HG03565 (cell line): ENCODE data around the gene USF2.

Experiments used
- ATAC-seq: cut with Tn5 transposase; IDR thresholded peaks from one replicate; pipeline ENCODE4 v1.9.1; 2021; ENCODE audit warnings: mild to moderate bottlenecking, moderate library complexity; ENCODE audit not compliant: unreplicated experiment

USF2 gene

DNA sequence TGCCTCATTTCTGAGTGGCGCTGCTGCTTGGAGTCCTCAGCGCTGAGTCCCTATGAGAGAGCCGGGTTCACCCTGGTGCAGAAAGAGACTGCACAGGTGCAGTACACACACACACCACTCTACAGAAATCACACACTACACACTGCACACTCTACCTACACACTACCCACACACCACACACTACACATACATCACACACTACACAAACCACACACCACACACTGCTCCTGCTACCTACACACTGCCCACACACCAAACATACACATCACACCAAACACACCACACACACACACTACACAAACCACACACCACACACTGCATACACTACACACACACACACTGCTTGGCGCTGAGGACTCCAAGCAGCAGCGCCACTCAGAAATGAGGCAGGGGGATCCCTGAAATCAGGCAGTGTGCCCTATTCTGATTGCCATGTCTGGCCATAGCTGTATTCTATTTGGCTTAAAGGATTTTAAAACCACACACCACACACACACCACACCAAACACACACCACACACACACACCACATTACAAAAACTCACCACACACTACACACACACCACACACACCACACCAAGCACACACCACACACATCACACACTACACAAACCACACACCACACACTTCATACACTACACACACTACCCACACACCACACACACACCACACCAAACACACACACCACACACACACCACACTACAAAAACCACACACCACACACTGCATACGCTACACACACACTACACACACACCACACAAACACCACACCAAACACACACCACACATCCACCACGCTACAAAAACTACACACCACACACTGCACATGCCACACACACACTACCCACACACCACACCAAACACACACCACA lies 28.1 kb downstream of the USF2 start:
- no peak for ATAC-seq

DNA sequence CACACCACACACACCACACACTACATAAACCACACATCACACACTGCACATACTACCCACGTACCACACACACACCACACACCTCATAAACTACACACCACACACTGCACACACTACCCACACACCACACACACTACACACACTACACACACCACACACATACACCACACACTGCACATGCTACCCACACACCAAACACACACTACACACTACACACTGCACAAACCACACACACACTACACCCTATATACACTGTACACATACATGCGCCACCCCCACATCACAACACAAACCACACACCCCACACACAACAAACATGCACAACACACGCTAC lies 28.7 kb downstream of the USF2 start:
- no peak for ATAC-seq

DNA sequence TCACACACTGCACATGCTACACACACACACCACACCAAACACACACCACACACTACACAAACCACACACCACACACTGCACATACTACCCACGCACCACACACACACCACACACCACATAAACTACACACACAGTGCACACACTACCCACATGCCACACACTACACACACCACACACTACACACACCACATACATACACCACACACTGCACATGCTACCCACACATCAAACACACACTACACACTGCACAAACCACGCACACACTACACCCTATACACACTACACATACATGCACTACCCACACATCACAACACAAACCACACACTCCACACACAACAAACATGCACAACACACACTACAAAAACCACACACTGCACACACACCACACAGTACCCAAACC lies 29.2 kb downstream of the USF2 start:
- ATAC-seq = no peak

DNA sequence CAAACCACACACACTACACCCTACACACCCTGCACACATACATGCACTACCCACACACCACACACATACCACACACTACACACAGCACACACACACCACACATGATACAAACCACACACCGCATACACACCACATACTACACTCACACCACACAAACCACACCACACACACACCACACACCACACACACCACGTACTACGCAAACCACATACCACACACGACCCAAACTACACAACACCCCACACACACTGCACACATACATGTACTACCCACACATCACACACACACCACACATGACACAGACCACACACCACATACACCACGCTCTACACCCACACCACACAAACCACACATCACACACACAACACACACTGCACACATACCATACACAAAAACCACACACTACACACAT lies 29.8 kb downstream of the USF2 start:
- ATAC-seq = no peak

DNA sequence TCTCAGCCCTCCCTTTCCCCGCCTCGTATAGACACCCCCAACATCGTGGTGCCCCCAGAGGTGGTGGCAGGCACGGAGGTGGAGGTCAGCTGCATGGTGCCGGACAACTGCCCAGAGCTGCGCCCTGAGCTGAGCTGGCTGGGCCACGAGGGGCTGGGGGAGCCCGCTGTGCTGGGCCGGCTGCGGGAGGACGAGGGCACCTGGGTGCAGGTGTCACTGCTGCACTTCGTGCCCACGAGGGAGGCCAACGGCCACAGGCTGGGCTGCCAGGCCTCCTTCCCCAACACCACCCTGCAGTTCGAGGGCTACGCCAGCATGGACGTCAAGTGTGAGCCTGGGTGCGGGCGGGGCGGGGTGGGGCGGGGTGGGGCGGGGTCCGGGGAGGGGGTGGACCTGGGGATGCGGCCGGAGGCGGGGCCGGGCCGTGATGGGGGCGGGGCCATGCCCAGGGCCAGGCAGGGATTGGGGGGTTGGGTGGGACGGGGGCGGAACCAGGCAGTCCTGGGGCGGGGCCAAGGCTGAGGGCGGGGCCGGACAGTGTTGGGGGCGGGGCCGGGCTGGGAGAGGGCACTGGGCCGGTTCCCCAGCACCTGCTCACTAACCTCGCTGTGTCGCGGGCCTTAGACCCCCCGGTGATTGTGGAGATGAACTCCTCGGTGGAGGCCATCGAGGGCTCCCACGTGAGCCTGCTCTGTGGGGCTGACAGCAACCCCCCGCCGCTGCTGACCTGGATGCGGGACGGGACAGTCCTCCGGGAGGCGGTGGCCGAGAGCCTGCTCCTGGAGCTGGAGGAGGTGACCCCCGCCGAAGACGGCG lies 31.0 kb downstream of the USF2 start:
- no peak for ATAC-seq

DNA sequence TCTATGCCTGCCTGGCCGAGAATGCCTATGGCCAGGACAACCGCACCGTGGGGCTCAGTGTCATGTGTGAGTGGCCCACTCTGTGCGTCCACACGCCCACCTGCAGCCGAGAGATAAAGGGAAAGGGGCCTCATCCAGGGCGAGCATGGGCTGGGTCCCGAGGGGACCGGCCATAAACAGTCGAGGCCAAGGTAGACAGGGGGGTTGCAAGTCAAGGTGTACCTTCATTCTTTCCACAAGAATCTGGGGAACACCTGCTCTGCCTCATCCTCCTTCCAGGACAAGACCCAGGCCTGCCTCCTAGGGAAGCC lies 31.5 kb downstream of the USF2 start:
- ATAC-seq = no peak

DNA sequence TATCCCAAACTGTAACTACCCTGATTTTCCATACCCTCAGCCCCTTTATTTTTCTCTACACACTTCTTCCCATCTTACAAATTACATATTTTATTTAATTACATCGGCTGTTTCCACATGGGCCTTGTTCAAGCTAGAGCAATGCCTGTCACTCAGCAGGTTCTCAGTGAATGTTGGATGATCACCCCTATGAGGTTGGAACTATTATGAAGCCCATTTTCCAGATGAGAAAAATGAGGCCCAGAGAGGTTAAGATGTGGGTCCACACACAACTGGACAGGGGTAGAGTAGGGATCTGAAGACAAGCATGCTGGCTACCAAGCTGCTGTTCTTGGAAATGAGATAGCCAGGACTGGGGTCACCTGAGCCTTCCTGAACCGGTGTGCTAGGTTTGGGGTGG lies 33.2 kb downstream of the USF2 start:
- no peak for ATAC-seq

DNA sequence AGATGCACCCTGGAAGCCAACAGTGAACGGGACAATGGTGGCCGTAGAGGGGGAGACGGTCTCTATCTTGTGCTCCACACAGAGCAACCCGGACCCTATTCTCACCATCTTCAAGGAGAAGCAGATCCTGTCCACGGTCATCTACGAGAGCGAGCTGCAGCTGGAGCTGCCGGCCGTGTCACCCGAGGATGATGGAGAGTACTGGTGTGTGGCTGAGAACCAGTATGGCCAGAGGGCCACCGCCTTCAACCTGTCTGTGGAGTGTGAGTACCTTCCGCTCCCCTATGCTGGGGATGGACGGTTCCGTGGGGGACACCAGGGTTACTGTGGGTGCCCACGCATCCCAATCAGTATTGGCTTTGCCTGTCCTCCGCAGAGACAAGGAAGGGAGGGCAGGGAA lies 33.7 kb downstream of the USF2 start:
- ATAC-seq = no peak

DNA sequence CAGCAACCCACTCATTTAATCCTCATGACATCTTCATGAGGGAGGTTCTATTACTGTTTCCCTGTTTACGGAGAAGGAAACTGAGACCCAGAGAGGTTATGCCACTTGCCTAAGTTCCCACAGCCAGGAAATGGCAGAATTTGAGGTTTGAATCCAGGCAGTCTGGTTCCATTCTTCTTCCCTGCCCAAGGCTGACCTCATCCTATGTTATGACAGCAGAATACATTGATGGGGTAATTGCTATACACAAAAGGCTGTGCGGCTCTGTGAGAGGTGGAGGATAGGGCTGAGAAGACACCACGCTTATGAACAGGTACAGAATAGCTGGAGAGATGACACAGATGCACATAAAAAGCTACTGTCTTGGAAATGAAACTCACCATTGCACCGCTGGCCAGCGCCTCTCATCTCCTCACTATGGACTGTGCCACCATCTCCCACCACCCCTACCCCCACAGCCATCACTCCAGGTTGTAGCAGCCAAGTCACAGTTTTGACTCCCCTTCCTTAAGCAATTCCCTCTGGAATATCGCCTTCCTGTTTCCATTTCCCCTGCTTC lies 34.7 kb downstream of the USF2 start:
- ATAC-seq = no peak

DNA sequence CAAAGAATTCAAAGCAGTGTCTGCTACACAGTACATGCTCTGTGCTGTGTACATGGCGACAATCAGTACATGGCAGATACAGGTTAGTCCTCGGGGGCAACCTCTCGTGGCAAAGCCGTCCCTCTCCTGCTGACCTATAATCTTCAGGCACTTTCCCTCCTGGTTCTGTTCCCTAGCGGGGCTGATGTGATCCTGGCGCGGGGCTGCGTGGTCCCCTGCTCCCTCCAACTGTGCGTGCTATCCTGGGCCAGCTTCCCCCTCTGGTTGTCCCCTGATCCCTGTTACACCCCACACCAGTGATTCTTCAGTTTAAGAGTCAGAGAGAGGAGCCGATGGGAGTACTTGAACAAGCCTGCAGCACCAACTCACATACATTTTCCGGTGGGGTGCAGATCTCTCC lies 35.3 kb downstream of the USF2 start:
- ATAC-seq = no peak

DNA sequence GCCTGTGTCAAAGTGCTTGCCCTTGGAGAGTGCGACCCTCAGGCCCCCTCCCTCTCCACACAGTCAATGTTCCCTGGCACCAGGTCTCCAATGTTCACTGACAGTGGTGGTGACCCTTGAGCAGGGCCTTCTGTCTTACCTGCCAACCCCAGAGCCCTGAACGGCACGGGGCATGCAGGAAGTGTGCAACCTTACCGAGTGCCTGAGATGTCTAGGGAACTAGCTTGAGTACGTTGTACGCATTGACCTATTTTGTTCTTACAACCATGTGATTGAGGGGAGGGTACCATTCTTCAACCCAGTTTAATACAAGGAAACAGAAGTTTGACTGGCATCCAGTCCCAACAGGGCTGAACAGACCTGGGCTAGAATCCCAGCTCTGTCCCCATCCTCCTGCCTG lies 36.4 kb downstream of the USF2 start:
- ATAC-seq = no peak

DNA sequence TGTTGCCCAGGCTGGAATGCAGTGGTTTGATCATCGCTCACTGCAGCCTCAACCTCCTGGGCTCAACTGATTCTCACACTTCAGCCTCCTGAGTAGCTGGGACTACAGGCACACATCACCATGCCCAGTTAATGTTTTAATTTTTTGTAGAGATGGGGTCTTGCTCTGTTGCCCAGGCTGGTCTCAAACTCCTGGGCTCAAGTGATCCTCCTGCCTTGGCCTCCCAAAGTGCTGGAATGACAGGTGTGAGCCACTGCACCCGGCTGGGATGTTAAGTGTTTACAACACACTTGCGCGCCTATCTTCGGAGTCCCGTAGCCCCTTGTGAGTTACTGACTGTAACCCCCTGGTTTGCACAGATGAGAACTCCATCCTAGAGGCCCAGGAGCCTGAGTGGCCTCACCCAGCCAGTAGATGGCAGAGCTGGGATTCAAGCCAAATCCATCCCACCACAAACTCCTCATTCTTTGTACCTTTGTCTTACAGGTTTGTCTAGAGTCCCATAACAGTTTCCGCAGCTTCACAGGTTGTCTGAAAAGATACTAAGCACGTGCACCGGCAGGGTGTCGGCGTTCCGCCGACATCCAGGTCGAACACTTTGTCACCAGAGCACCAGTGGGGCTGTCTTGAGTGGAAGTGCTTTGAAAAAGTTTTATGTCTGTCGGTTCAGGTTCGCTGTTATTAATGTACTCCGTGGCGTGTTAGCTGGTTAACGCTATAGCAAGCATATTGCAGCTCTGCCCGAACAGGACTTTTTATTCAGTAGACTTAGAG lies 37.9 kb downstream of the USF2 start:
- ATAC-seq = no peak

DNA sequence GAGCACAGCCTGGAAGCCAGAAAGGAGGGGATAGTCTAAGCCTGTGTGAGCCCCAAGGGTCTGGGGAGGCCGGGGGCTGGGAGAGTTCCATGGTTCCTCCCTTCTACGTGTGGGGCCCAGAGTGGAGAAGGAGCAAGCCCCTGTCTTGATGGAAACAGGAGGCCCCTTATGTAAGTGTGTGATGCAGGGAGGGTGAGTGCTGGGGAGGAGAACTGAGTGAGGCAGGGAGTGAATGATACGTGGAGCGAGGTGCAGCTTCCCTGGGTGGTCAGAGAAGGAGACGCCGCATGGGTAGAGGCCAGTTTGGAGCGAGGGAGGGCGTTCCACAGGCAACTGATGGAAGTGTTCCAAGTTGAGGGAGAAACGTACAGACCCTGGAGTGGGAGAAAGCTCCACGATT lies 39.2 kb downstream of the USF2 start:
- no peak for ATAC-seq

DNA sequence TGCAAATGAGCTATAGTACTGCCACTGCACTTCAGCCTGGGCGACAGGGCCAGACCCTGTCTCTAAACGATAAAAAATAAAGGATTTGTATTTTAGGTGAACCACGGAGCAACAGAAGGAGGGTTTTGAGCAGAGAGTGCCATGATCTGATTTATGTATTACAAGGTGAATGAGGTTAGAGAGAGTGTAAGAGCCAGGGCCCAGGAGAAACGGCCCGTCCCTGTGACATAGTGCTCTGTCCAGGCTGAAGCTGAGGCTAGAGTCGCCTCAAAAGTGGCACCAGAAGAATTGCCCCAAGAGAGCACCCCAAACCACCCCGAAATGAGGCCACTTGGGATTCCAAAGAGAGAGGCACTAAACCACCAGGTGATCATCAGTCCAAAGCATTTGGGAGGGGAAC lies 40.1 kb downstream of the USF2 start:
- no peak for ATAC-seq

DNA sequence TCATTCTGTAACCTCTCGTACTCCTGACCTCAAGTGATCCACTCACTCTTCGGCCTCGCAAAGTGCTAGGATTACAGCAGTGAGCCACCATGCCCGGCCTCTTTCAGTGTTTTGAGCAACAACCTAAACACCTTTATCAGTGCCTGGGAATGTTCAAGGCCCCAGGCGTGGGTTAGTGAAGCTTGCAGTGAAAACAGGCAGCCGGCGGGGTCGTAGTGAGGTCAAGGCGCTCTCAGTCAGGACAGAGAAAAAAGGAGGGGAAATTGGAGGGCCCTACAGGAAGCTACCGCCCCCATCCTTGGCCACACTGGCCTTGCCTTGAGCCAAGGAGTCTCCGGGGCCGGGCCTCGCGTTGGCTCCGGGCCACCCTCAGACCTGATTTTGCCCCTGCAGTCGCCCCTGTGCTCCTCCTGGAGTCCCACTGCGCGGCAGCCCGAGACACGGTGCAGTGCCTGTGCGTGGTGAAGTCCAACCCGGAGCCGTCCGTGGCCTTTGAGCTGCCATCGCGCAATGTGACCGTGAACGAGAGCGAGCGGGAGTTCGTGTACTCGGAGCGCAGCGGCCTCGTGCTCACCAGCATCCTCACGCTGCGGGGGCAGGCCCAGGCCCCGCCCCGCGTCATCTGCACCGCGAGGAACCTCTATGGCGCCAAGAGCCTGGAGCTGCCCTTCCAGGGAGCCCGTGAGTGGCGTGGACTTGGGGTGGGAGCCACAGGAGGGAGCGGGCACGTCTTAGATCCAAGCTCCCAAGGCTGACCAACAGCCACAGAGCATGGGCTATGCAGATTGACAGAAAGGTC lies 40.9 kb downstream of the USF2 start:
- ATAC-seq = no peak

DNA sequence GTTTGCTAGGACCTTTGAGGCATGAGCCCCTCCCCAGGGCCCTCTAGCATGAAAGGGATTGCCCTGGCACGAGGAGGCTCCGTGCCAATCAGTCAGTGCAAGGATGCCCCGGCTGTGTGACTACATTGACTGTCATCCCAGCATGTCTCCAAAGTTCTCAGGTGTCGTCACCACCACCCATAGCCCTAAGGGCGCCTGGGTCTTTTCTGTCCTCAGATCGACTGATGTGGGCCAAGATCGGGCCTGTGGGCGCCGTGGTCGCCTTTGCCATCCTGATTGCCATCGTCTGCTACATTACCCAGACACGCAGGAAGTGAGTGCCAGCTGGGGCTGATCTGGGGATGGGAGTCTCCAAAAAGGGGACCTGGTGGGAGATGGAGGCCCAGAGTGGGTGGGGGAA lies 41.6 kb downstream of the USF2 start:
- ATAC-seq = no peak

DNA sequence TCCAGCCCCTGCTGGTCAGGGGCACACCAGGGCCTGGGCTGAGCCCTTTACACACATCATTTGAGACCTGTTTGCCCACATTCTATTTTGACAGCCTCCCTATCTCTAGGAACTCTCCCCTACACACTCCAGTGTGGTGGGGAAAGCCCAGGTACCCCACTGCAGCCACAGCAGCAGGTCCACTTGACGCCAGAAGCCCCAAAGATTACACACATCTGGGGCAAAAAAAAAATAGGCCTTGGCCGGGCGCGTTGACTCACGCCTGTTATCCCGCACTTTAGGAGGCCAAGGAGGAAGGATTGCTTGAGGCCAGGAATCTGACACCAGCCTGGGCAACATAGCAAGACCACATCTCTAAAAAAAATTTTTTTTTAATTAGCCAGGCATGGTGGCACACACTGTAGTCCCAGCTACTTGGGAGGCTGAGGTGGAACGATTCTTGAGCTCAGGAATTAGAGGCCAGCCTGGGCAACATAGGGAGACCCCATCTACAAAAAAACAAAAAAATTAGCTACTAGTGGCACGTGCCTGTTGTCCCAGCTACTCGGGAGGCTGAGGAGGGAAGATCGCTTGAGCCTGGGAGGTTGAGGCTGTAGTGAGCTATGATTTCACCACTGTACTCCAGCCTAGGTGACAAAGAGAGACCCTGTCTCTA lies 42.2 kb downstream of the USF2 start:
- ATAC-seq = no peak

DNA sequence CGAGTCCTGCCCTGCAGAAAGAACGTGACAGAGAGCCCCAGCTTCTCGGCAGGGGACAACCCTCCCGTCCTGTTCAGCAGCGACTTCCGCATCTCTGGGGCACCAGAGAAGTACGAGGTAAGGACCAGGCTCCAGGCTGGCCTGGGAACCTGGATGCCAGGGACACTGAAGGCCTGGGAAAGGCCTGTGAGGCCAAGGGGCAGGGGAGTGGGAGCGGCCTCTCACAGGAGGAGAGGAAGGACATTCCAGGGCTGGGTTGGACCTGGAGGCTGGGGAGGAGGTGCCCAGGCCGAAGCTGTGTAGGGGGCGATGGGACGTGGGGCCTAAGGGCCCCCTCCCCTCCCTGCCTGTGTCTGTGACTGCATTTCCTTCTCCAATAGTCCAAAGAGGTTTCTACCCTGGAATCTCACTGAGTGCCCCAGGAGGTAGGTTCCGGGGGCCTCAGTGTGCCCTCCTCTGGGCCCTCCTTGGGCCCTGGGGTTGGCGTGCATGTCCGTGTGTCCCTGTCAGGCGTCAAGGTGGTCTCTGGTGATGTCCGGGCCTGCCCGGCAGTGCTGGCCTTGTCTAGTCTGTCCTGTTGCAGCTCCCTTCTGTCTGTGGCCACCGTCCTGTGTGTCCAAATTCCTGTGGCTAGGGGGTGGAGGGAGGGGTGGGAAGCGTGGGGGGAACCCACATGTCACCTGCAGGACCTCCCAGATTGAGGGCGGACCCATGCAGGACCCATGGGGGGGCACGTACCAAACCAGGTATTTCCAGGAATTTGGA lies 43.3 kb downstream of the USF2 start:
- no peak for ATAC-seq

DNA sequence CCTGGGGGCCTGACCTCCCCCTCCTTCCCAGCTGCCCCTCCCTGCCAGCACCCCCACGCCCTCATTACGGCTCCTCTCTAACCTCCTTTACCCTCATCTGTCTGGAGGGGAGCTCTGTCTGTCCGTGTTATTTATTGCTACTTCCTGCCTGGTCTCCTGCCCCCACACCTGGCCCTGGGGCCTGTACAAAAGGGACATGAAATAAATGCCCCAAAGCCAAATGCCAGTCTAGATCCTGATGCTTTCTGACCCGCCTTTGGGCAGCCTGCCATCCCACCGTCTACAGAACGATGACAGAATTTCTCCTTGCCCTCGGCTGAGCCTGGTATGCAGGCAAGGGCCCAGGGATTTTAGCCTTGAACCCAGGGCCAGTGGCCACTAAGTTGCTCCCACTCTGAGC lies 44.8 kb downstream of the USF2 start:
- no peak for ATAC-seq
